CD4-positive, alpha-beta T cell treated with Interleukin-6 for 4 hours (primary cell): Measurements from ENCODE around the gene FBLL1.
"Not testable (repeated sequence)": the region's sequence is repeated elsewhere in the genome, so short reads cannot be mapped to it uniquely, and the experiment has no call there.

ENCODE experiments used
- DNase-seq: peaks from one replicate; pipeline ENCODE4 v3.0.0-alpha.2; 2020; ENCODE audit warnings: mixed read lengths

The FBLL1 gene

DNA sequence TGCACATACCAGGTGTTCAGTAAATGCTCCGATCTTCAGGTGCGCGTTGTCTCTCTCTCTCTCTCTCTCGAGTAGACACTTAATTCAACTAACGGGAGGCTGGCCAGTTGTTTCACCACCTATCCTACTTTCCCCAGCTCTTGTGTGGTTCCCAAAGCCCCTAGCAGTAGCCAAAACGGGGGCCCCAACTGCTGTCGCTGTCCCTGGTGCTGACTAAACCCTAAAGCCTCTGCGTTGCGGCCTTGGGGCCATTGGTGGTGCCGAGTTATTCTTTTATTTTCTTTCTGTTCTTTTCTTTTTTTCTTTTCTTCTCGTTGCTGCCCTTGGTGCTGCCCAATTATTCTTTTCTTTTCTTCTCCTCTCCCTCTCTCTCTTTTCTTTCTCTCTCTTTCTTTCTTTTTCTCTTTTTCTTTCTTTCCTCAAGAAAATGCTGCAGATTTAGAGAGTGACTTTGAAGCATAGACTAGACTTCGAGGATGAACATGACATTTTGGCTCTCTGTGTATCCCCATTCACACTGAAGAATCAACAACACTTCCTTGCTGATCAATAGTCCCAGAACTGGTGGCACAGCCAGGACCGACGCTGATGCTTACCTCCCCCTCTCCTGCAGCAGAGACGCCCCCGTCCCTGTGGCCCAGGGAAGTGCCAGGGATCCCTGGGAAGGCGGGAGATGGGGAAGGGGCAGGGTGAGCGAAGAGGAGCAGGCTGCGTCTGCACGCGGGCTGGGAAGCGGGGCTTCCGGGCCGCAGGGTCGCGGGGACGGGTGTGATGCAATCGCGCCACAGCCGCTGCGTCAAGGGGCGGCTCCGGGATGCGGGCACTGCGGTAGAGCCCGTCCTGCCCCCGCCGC is at the start of gene FBLL1:
Gene FBLL1 (plus strand): TSS at position 785 of the 853 bp plus-strand sequence. CDS start 200 bp downstream, outside the sequence.
- peak; percentile 17 for DNase-seq

DNA sequence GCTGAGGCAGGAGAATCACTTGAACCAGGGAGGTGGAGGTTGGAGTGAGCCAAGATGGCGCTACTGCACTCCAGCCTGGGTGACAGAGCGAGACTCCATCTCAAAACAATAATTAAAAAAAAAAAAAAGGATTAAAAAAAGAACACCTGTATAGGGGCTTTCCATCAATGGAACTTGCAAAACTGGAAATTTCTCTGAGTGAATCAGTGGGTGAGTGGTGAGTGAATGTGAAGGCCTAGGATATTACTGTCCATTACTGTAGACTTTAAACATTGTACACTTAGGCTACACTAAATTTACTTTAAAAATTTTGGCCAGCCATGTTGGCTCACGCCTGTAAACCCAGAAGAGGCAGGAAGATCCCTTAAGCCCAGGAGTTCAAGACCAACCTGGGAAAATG is 48.5 kb upstream of the FBLL1 start:
- no peak for DNase-seq

GRCh38 chr5:168481330-168481788 is 47.7 kb upstream of the FBLL1 start:
- no peak for DNase-seq

- DNase-seq, result no peak
Observed at GRCh38 chr5:168482361-168482760, 46.7 kb upstream of the FBLL1 start.

- DNase-seq, result peak; percentile 89
Observed at GRCh38 chr5:168486136-168486879, 42.8 kb upstream of the FBLL1 start, which contains the start of gene RARS1. Gene RARS1 (plus strand): TSS chr5:168486471. CDS start chr5:168486499, 28 bp downstream.

- DNase-seq, result no peak
Observed at GRCh38 chr5:168489059-168489458, 40.0 kb upstream of the FBLL1 start.

GRCh38 chr5:168494057-168494555 is 35.0 kb upstream of the FBLL1 start:
- no peak for DNase-seq

DNA sequence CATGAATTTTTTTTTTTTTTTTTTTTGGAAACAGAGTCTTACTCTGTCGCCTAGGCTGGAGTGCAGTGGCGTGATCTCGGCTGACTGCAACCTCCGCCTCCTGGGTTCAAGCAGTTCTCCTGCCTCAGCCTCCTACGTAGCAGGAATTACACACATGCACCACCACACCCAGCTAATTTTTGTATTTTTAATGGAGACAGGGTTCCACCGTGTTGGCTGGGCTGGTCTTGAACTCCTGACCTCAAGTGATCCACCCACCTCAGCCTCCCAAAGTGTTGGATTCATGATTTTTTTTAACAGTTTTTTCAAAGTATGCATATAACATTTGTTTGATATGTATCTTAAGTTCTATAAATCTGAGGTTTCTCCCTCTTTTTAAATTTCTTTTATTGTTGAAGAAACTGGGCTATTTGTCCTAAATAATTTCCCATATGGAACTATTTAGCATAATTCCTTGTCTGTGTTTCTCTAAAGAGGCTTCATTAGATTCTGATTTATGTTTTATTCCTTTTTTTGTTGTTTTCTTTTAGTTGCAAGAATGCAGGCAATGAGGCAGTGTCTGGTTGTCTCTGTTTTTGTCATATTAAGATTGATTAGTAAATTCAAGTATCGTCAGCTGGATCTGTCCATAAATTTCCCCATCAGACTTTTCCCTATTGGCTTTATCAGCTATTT is 26.4 kb upstream of the FBLL1 start:
- no peak for DNase-seq

DNA sequence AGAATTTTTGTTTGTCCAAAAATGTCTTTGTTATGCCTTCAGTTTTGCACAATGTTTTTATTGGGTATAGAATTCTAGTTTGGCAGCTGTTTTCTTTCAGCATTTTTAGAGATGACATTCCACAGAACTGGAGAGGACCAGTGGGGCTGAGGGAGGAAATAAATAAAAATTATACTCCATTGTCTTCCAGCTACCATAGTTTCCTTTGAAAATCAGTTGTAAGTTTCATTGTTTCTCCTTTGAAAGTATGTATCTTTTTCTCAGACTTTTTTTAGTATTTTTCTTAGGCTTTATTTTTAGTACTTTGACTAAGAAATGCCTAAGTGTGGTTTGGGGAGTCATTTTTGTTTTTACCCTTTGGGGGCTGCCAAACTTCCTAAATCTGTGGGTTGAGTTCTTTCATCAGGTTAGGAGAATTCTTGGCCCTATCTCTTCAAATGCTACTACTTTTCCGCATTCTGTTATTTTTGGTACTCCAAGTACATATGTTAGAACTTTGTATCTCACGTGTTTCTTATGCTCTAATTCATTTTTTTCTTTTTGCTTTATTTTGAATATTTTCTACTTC is 15.2 kb upstream of the FBLL1 start:
- no peak for DNase-seq

DNA sequence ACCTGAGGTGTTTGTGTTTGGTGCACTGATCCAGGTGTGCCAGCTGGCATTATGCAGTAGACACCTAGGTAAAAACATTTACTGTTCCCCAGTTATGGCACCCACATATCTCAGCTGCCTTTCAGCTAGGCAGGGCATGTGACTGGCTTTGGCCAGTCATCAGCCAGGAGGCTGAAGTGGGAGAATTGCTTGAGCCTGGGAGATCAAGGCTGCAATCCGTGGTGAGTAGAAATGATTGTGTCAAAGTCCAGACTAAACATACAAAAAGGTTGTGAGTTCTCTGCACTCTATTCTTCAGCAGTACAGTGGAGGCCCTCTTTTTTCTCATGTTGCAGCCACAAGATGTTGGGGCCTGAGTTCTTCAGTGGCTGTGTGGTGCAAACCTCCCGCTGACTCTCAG is 3.2 kb upstream of the FBLL1 start:
- no peak for DNase-seq

DNA sequence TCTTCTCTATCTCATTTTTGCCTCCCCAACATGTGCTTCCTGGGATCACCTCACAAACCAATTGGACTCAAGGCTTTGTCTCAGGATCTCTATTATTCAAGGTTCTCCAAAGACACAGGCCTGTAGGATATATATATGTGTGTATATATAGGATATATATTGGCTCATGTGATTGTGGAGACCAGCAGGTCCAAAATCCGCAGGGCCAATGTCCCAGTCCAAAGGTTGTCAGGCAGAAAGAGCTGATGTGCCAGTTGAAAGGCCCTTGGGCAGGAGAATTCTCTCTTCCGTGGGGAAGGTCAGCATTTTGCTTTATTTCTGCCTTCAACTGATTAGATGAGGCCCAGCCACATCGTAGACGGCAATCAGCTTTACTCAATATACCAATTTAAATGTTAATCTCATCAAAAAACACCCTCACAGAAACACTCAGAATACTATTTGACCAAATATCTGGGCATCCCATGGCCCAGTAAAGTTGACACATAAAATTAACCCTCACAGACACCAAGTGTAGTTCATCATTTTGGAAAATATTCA is 1.3 kb upstream of the FBLL1 start:
- no peak for DNase-seq

DNA sequence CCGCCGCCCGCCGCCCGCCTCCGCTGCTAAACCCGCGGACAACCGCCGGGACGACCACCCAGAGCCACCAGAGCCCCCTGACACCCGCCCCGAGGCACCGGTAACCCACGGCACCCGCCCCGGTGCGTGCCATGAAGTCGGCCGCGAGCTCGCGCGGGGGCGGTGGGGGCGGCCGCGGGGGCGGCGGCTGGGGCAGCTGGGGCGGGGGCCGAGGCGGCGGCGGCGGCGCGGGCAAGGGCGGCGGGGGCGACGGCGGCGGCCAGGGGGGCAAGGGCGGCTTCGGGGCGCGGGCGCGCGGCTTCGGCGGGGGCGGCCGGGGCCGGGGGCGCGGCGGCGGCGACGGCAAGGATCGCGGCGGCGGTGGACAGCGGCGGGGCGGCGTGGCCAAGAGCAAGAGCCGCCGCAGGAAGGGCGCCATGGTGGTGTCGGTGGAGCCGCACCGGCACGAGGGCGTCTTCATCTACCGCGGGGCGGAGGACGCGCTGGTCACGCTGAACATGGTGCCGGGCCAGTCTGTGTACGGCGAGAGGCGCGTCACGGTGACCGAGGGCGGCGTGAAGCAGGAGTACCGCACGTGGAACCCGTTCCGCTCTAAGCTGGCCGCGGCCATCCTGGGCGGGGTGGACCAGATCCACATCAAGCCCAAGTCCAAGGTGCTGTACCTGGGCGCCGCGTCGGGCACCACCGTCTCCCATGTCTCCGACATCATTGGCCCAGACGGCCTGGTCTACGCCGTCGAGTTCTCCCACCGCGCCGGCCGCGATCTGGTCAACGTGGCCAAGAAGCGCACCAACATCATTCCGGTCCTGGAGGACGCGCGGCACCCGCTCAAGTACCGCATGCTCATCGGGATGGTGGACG is 499 bp downstream of the FBLL1 start:
- no peak for DNase-seq

GRCh38 chr5:168530621-168531150 is 1.6 kb downstream of the FBLL1 start:
- DNase-seq, result no peak

- DNase-seq, result no peak
Observed at GRCh38 chr5:168531191-168531590, 2.1 kb downstream of the FBLL1 start.

DNA sequence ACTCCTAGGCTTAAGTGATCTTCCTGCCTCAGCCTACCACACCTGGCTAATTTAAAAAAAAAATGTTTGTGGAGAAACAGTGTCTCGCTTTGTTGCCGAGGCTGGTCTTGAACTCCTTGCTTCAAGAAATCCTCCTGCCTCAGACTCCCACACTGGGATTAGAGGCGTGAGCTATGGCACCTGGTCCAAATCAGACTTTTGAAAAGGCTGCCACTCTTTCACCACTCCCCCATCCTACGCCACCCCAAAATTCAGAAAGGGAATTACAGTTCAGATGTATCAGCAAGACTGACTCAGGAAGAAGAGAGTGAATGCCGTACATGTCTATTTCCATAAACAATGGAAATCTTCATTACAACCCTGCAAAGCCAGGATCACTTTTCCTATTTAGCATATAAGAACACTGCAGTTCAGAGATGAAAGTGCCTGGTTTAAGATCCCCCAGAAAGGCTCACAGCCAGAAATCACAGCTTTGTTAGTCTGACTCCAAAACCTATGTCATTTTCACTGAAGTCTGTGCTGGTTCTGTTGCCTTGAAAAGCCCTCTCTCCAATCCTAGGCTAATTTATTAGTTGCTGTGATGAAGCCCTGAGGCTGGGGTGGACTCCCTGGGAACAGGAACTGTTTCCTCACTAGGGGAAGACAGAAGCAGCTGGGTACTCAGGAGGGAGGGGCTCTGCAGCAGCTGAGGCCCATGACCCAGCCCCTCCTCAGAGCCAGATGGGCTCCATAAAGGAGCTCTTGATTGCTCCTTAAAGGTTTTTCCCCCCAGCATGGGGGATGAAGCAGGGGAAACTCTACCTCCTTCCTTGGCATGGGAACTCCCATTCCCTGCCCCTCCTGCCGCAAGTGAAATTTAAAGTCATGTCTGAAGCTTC is 3.1 kb downstream of the FBLL1 start:
- DNase-seq, result no peak

GRCh38 chr5:168534351-168534750 is 5.2 kb downstream of the FBLL1 start:
- not testable (repeated sequence) for DNase-seq

DNA sequence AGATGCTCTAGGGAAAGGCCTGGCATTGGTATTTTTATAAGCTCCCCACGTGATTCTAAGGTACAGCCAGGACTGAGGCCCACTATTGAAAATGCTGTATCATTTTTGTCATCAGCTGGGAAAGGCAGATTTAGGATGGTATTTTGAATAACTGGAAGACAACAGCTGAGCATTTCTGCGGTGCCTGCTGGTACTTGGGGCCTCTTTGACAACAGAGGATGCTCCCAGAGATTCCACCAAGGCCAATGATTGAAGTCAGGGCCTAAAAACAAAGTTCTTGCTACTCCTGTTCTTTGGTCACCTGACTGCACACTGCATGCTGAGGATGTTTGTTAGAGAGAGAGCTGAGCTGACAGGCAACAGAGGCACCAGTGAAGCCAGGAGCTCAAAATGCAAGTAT is 8.1 kb downstream of the FBLL1 start:
- no peak for DNase-seq

DNA sequence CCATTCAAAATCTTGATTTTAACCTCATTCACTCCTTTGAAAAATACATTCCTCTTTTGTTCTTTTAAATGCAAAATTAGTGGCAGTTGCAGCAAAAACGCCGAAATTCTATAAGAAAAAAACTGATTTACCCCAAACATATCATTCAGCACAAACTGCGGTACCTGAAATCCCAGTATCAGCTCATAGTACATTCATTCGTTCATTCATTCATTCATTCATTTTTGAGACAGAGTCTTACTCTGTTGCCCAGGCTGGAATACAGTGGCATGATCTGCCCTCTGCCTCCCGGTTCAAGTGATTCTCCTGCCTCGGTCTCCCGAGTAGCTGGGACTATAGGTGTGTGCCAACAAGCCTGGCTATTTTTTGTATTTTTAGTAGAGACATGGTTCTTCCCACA is 20.4 kb downstream of the FBLL1 start:
- no peak for DNase-seq

GRCh38 chr5:168550656-168551055 is 21.6 kb downstream of the FBLL1 start:
- DNase-seq, result no peak

GRCh38 chr5:168552146-168552545 is 23.0 kb downstream of the FBLL1 start:
- no peak for DNase-seq
